Body of pancreas (tissue), 4 donors: ENCODE data around the gene RNF213. TPM values are rescaled to one million over a fixed set of nuclear protein-coding genes. Genes with fewer than 3 reads are reported as not detected.

Source experiments
- ATAC-seq: fragments of 150-250 bp; one replicate; pipeline ENCODE4 v1.9.1; 2016
- DNase-seq, 4 donors: peaks; one replicate each; pipeline ENCODE4 v3.0.0-alpha.2; 2019
- H3K27ac ChIP-seq, 4 donors: fragments of 200-600 bp; sonication (generic); 1 replicate in 3 of 4; 2 replicates in 1 of 4; pipeline versions ENCODE4 v1.5.1 to v1.6.1; 2016 to 2019; ENCODE audit warnings: mild to moderate bottlenecking in 1 of 4, mixed read lengths in 1 of 4, moderate library complexity in 1 of 4
- H3K27me3 ChIP-seq, 2 donors: fragments of 200-600 bp; sonication (generic); one replicate each; pipeline ENCODE4 v1.6.0; 2016; ENCODE audit warnings: mild to moderate bottlenecking in 1 of 2
- H3K36me3 ChIP-seq, 2 donors: fragments of 200-600 bp; sonication (generic); replicated peaks in 1 of 2; 2 replicates each; pipeline ENCODE4 v1.5.1; 2016; ENCODE audit warnings: low read depth in 2 of 2; ENCODE audit not compliant: insufficient read depth in 1 of 2
- H3K4me1 ChIP-seq: fragments of 200-600 bp; sonication (generic); one replicate; pipeline ENCODE4 v1.6.0; 2016
- H3K4me3 ChIP-seq, 2 donors: fragments of 200-600 bp; sonication (generic); 1 replicate in 1 of 2; 2 replicates in 1 of 2; pipeline ENCODE4 v1.5.1; 2016 to 2019
- H3K9me3 ChIP-seq, 3 donors: fragments of 200-600 bp; sonication (generic); 1 replicate in 2 of 3; 2 replicates in 1 of 3; pipeline ENCODE4 v1.5.1; 2016
- POLR2A ChIP-seq, 3 donors: fragments of 450-650 bp; IDR thresholded peaks; one replicate each; pipeline ENCODE4 v1.6.1; 2016; ENCODE audit warnings: antibody characterized with exemption in 3 of 3, mild to moderate bottlenecking in 2 of 3
- WGBS, 2 donors: methylation state at CpG; one replicate each; pipeline ENCODE4 v1.1.5; 2017; 5-methylcytosine and 5-hydroxymethylcytosine counted together
- intact Hi-C: fragments of 100-400 bp; cut with DNase I; formaldehyde crosslinking; loops from one replicate; pipeline ENCODE4 v1.15.1; 2023
- total RNA-seq, 2 donors: library from RNA; depleted of rRNA; stranded (reverse); fragments of >200 nt; gene quantifications; one replicate each; pipeline ENCODE4 v1.1.0, GENCODE V29; 2016
- TF ChIP-seq, protein P1 (sequence below), 7 experiments: fragments of 450-650 bp in 4 of 7; fragments of 200-600 bp in 3 of 7; sonication (generic) in 3 of 7; IDR thresholded peaks; one replicate each; pipeline ENCODE4 v1.5.1; 2016 to 2019; ENCODE audit warnings: antibody characterized with exemption in 7 of 7

RNF213 gene
- total RNA-seq, 2 donors from 2014 or later: 60.7 to 69.5 TPM

DNA sequence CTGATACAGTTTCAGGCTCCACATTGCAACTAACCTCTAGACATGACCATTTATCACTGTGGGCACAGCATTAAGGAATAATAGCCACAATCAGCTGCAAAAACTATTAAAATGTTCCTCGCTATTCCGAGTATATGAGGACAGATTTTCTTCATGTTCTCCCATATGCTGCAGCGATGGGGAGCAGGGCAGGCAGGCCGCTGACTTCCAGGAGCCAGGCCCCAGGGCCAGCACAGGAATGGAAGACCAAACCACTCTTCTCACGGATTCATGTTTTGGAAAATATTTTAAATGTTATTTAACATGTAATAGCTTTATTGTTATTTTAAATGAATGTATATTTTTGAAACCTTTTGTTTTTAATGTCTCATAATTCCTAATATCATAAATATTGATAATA lies 110.5 kb downstream of the RNF213 start:
- WGBS, 2 donors: 90 to 93% methylated on average over 5 of the region's 5 CpGs
- Histone ChIP-seq H3K4me1 (no peaks in the 10 kb centered on the region), H3K4me3 (no peak overlapping the region), H3K9me3 (no peaks in the 10 kb centered on the region), H3K27me3 (no peaks in the 10 kb centered on the region), H3K27ac (no peak overlapping the region), H3K36me3 (peaks cover 27 to 39% of the 10 kb centered on the region in 2 donors)
- no peak for ATAC-seq
- no peak for TF ChIP-seq POLR2A (IDR thresholded peaks at IDR 0.05)
- TF ChIP-seq, protein P1, sequence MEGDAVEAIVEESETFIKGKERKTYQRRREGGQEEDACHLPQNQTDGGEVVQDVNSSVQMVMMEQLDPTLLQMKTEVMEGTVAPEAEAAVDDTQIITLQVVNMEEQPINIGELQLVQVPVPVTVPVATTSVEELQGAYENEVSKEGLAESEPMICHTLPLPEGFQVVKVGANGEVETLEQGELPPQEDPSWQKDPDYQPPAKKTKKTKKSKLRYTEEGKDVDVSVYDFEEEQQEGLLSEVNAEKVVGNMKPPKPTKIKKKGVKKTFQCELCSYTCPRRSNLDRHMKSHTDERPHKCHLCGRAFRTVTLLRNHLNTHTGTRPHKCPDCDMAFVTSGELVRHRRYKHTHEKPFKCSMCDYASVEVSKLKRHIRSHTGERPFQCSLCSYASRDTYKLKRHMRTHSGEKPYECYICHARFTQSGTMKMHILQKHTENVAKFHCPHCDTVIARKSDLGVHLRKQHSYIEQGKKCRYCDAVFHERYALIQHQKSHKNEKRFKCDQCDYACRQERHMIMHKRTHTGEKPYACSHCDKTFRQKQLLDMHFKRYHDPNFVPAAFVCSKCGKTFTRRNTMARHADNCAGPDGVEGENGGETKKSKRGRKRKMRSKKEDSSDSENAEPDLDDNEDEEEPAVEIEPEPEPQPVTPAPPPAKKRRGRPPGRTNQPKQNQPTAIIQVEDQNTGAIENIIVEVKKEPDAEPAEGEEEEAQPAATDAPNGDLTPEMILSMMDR (IDR thresholded peaks at IDR 0.05): no peak
- no peak for DNase-seq
- intact Hi-C loops: no loop called here

DNA sequence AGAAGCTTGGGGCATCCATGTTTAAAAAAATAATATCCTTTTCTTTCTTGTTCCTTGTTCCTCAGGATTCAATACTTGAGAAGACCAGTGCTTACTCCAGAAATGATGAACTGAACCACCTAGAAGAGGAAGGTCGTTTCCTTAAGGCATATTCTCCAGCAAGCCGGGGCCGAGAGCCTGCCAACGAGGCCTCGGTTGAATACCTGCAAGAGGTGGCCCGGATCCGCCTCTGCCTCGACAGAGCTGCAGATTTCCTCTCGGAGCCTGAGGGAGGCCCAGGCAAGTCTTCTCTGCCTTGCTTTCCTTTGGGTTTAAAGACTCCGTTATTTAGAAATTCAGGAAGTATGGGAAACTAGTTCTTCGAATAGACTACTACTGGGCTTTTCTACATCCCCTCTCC lies 111.8 kb downstream of the RNF213 start:
- peaks cover 26 to 43% of the 10 kb centered on the region in 2 donors for H3K36me3 ChIP-seq
- DNase-seq: no peak
- no peaks in the 10 kb centered on the region for H3K9me3 ChIP-seq
- no peak overlapping the region for H3K4me3 ChIP-seq
- intact Hi-C loops: no loop called here
- 85 to 87% methylated on average over 11 of the region's 11 CpGs for WGBS, 2 donors
- TF ChIP-seq, protein P1 (IDR thresholded peaks at IDR 0.05): no peak
- no peak for TF ChIP-seq POLR2A (IDR thresholded peaks at IDR 0.05)
- H3K27me3 ChIP-seq: no peaks in the 10 kb centered on the region
- no peak overlapping the region for H3K27ac ChIP-seq
- ATAC-seq: no peak
- H3K4me1 ChIP-seq: no peaks in the 10 kb centered on the region

DNA sequence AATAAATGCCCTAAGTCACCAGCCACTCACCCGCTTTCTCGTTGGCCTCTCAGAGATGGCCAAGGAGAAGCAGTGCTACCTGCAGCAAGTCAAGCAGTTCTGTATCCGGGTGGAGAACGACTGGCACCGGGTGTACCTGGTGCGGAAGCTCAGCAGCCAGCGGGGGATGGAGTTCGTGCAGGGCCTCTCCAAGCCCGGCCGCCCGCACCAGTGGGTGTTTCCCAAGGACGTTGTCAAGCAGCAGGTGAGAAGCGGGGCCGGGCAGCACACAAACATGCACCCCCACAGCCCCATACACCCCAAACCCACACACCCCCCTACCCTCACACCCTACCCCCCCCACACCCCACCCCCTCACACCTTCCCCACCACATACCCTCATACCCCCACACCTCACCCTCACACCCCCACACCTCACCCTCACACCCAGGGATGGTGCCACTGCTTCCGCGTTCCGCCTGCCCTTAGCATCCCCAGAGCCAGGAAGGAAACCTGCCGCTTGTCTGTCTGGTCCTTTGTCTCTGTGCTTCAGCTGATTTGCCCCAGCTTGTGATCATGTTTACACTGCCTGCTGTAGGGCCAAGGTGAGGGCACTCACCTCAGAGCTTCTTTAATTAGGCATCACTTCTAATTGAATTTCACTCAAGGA lies 112.4 kb downstream of the RNF213 start:
- ATAC-seq: no peak
- Histone ChIP-seq H3K27ac (no peak overlapping the region), H3K4me3 (no peak overlapping the region), H3K36me3 (peaks cover 21 to 43% of the 10 kb centered on the region in 2 donors), H3K9me3 (no peaks in the 10 kb centered on the region), H3K27me3 (no peaks in the 10 kb centered on the region), H3K4me1 (no peaks in the 10 kb centered on the region)
- no peak for TF ChIP-seq POLR2A (IDR thresholded peaks at IDR 0.05)
- TF ChIP-seq, protein P1 (IDR thresholded peaks at IDR 0.05): no peak
- DNase-seq: no peak
- WGBS, 2 donors: 91 to 92% methylated on average over 14 to 18 of the region's 18 CpGs
- intact Hi-C loops: no loop called here

DNA sequence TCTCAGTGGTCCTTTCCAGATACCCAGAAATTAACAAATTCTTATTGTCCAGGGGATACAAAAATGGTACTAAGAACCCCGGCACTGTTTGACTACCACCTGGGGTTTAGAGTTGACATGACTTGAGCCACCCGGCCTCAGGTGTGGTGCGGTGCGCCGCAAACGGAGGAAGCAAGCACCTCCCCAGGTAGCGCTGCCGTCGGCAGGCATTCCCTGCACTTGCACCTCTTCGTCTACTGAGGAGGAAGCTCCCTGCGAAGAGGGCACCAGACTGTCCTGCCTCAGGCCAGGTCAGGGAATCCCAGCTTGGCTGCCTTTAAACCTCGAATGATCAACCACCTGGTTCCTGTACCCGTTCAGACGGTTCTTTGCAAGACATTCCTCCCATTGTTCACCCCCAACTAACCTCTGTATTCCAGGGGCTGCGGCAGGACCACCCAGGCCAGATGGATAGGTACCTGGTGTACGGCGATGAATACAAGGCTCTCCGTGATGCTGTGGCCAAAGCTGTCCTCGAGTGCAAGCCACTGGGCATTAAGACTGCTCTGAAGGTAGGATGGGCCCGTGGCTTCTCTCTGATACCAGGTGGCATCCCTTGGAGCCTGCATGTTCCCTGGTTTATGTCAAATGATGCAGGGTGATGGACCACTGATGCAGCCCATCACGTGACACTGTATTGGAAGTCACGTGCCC lies 113.5 kb downstream of the RNF213 start:
- H3K4me1 ChIP-seq: no peaks in the 10 kb centered on the region
- no peaks in the 10 kb centered on the region for H3K27me3 ChIP-seq
- ATAC-seq: no peak
- WGBS, 2 donors: 89 to 92% methylated on average over 11 to 22 of the region's 22 CpGs
- H3K27ac ChIP-seq: no peak overlapping the region
- DNase-seq: no peak
- no peak for TF ChIP-seq POLR2A (IDR thresholded peaks at IDR 0.05)
- TF ChIP-seq, protein P1 (IDR thresholded peaks at IDR 0.05): no peak
- H3K36me3 ChIP-seq: peaks cover 13 to 42% of the 10 kb centered on the region in 2 donors
- no peak overlapping the region for H3K4me3 ChIP-seq
- intact Hi-C loops: no loop called here
- H3K9me3 ChIP-seq: no peaks in the 10 kb centered on the region
